AG04449 (cell line): ENCODE data around the gene ACSL1.

ENCODE experiments used
- CTCF ChIA-PET: fragments of 350-600 bp; formaldehyde crosslinking; extraction: SDS; loops from one replicate; lab custom pipeline; 2021; ENCODE audit warnings: antibody characterized with exemption; lab: Yijun Ruan, JAX
- POLR2A ChIA-PET: fragments of 400-600, 350-600 bp; formaldehyde crosslinking; extraction: SDS; loops from one replicate; lab custom pipeline; 2020; ENCODE audit warnings: antibody characterized with exemption, inconsistent platforms; lab: Yijun Ruan, JAX
- DNase-seq: peaks from one replicate; pipeline ENCODE4 v3.0.0-alpha.2; 2010; ENCODE audit warnings: low read depth, low spot score
- H3K4me3 ChIP-seq: 2 replicates; pipeline ENCODE4 v1.5.1; 2011; ENCODE audit warnings: low read depth, mild to moderate bottlenecking, control low read depth, low read length
- CTCF ChIP-seq: IDR thresholded peaks from one replicate; pipeline ENCODE4 v1.5.1; 2011; ENCODE audit warnings: mild to moderate bottlenecking, moderate library complexity, low read length, control low read depth, inconsistent platforms; ENCODE audit not compliant: insufficient read depth; ENCODE audit errors: missing control alignments

ACSL1 gene

GRCh38 chr4:184801781-184802696, 23.7 kb downstream of the ACSL1 start:
- ChIA-PET POLR2A (interaction anchor here (0.6 kb wide), 1 partner anchor 69 kb away, joined by 6 read pairs; no protein-coding TSS in a partner anchor), CTCF (interaction anchor here (1.3 kb wide), 1 partner anchor 56 kb away, joined by 5 read pairs; no protein-coding TSS in a partner anchor)
- TF ChIP-seq CTCF = no peak
- H3K4me3 ChIP-seq = no peak overlapping the region
- no peak for DNase-seq

- ChIA-PET POLR2A (no interaction called here), CTCF (interaction anchor here (0.6 kb wide), 1 partner anchor 297 kb away, joined by 3 read pairs; no protein-coding TSS in a partner anchor)
Measured at GRCh38 chr4:184798504-184798903, 27.3 kb downstream of the ACSL1 start.

GRCh38 chr4:184796906-184797305, 28.9 kb downstream of the ACSL1 start:
- ChIA-PET POLR2A (no interaction called here), CTCF (interaction anchor here (0.9 kb wide), 1 partner anchor 51 kb away, joined by 3 read pairs; no protein-coding TSS in a partner anchor)
- no peak overlapping the region for H3K4me3 ChIP-seq
- no peak for TF ChIP-seq CTCF
- no peak for DNase-seq

More at GRCh38 chr4:184798504-184798903, 27.3 kb downstream of the ACSL1 start:
- no peak for TF ChIP-seq CTCF
- H3K4me3 ChIP-seq = no peak overlapping the region
- no peak for DNase-seq

GRCh38 chr4:184795214-184795844, 30.4 kb downstream of the ACSL1 start:
- no peak for DNase-seq
- POLR2A ChIA-PET = no interaction called here
- H3K4me3 ChIP-seq = no peak overlapping the region
- no peak for TF ChIP-seq CTCF
- CTCF ChIA-PET = no interaction called here

- no peak overlapping the region for H3K4me3 ChIP-seq
- CTCF ChIA-PET = interaction anchor here (1.2 to 1.8 kb wide), 2 partner anchors 20 to 49 kb away, joined by 4 to 5 read pairs; no protein-coding TSS in a partner anchor
- TF ChIP-seq CTCF = no peak
- POLR2A ChIA-PET = no interaction called here
- DNase-seq = no peak
Measured at GRCh38 chr4:184794470-184794869, 31.3 kb downstream of the ACSL1 start.
